Mammary epithelial cell (primary cell): ENCODE data around the gene STK33.

Experiments used
- EZH2 ChIP-seq: IDR thresholded peaks from 2 replicates; pipeline ENCODE4 v1.6.1; 2012; ENCODE audit warnings: low read length, inconsistent platforms, borderline replicate concordance
- TF ChIP-seq, protein P1 (sequence below), 2 donors: IDR thresholded peaks in 1 of 2; conservative IDR thresholded peaks in 1 of 2; 2 replicates each; pipeline ENCODE4 v1.5.1; 2011 to 2012; ENCODE audit warnings: inconsistent platforms in 2 of 2, low read length in 2 of 2, mild to moderate bottlenecking in 2 of 2, control low read depth in 1 of 2, low read depth in 1 of 2; ENCODE audit not compliant: insufficient read depth in 1 of 2; ENCODE audit errors: extremely low read depth in 1 of 2

- TF ChIP-seq, protein P1, sequence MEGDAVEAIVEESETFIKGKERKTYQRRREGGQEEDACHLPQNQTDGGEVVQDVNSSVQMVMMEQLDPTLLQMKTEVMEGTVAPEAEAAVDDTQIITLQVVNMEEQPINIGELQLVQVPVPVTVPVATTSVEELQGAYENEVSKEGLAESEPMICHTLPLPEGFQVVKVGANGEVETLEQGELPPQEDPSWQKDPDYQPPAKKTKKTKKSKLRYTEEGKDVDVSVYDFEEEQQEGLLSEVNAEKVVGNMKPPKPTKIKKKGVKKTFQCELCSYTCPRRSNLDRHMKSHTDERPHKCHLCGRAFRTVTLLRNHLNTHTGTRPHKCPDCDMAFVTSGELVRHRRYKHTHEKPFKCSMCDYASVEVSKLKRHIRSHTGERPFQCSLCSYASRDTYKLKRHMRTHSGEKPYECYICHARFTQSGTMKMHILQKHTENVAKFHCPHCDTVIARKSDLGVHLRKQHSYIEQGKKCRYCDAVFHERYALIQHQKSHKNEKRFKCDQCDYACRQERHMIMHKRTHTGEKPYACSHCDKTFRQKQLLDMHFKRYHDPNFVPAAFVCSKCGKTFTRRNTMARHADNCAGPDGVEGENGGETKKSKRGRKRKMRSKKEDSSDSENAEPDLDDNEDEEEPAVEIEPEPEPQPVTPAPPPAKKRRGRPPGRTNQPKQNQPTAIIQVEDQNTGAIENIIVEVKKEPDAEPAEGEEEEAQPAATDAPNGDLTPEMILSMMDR (conservative IDR thresholded peaks at IDR 0.05 in 1 of 2, IDR thresholded peaks at IDR 0.05 in 1 of 2; ENCODE audit: extremely low read depth in 1 of 2, insufficient read depth in 1 of 2, low read depth in 1 of 2, low read length in 2 of 2), result no peak
- TF ChIP-seq EZH2, result no peak
Measured at GRCh38 chr11:8375932-8376331, 218.1 kb downstream of the STK33 start.
